Measurements from ENCODE around the gene RBBP9.
"Not testable (repeated sequence)": the region's sequence is repeated elsewhere in the genome, so short reads cannot be mapped to it uniquely, and the experiment has no call there.

The RBBP9 gene

GRCh38 chr20:18504479-18505060, 7.5 kb upstream of the RBBP9 start:
- DNase-seq = no peak

GRCh38 chr20:18501672-18502071, 4.6 kb upstream of the RBBP9 start:
- DNase-seq = not testable (repeated sequence)

GRCh38 chr20:18497603-18498002, 578 bp upstream of the RBBP9 start:
- DNase-seq = no peak

- peak in 1 of 5 experiments; percentile 15 for DNase-seq
These were observed 983 bp downstream of the RBBP9 start for GRCh38 chr20:18496042-18496441.

GRCh38 chr20:18488301-18488700, 8.7 kb downstream of the RBBP9 start:
- no peak for DNase-seq

GRCh38 chr20:18481596-18481995, 15.4 kb downstream of the RBBP9 start:
- DNase-seq = no peak

GRCh38 chr20:18477821-18478220, 19.2 kb downstream of the RBBP9 start:
- no peak for DNase-seq

GRCh38 chr20:18477218-18477617, 19.8 kb downstream of the RBBP9 start:
- no peak for DNase-seq

- DNase-seq = peak; percentile 80 to 95 (median 88)
These were observed 29.9 kb downstream of the RBBP9 start, which contains the start of the genes DZANK1 and POLR3F for GRCh38 chr20:18466894-18467730. Gene DZANK1 (minus strand): TSS chr20:18467030. CDS start chr20:18465358, 1,672 bp downstream. Gene POLR3F (plus strand): TSS chr20:18467390. CDS start chr20:18467507, 117 bp downstream.

GRCh38 chr20:18466574-18466893, 30.5 kb downstream of the RBBP9 start:
- DNase-seq = no peak

GRCh38 chr20:18465536-18466200, 31.4 kb downstream of the RBBP9 start:
- no peak for DNase-seq

- DNase-seq = no peak
These were observed 40.4 kb downstream of the RBBP9 start for GRCh38 chr20:18456600-18456999.

GRCh38 chr20:18443886-18444285, 53.1 kb downstream of the RBBP9 start:
- DNase-seq = no peak

- DNase-seq = no peak
These were observed 56.6 kb downstream of the RBBP9 start for GRCh38 chr20:18440403-18440802.

GRCh38 chr20:18436847-18437246, 60.2 kb downstream of the RBBP9 start:
- no peak for DNase-seq

All from T-helper 2 cell (primary cell).